ENCODE measurements around the gene AFAP1.

- no peak for TF ChIP-seq CTCF (IDR thresholded peaks at IDR 0.05)
- no peak for TF ChIP-seq ZFX (IDR thresholded peaks at IDR 0.05; ENCODE audit: borderline replicate concordance)
Measured at GRCh38 chr4:7910952-7911578, 28.6 kb downstream of the AFAP1 start.
